ENCODE data around the gene TRIM62.

DNA sequence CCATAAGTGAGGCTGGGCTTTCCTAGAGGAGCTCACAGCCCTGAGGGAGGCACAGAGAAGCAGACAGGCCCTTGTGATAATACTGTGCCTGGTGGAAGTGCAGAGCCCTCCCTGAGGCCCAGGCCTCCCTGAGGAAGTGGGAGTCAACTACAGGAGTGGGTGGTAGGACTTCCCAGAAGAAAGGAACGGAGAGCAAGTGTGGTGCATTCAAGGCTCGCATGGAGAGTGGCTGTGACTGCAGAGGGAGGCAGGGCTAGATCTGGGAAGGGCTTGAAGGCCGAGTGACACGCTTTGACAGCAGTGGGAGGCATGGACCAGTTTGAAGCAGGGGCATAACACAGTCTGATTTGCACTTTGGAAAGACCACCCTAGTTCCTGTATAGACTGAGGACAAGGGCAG is 63.6 kb downstream of the TRIM62 start:
- TF ChIP-seq, protein P1, sequence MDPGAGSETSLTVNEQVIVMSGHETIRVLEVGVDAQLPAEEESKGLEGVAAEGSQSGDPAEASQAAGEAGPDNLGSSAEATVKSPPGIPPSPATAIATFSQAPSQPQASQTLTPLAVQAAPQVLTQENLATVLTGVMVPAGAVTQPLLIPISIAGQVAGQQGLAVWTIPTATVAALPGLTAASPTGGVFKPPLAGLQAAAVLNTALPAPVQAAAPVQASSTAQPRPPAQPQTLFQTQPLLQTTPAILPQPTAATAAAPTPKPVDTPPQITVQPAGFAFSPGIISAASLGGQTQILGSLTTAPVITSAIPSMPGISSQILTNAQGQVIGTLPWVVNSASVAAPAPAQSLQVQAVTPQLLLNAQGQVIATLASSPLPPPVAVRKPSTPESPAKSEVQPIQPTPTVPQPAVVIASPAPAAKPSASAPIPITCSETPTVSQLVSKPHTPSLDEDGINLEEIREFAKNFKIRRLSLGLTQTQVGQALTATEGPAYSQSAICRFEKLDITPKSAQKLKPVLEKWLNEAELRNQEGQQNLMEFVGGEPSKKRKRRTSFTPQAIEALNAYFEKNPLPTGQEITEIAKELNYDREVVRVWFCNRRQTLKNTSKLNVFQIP (CRISPR knock-in tag; IDR thresholded peaks at IDR 0.05; ENCODE audit: borderline replicate concordance, low read depth) = no peak
- TF ChIP-seq PATZ1 (CRISPR knock-in tag; IDR thresholded peaks at IDR 0.05; ENCODE audit: borderline replicate concordance) (no peak), TOX (CRISPR knock-in tag; IDR thresholded peaks at IDR 0.05; ENCODE audit: borderline replicate concordance) (no peak), RARB (CRISPR knock-in tag; IDR thresholded peaks at IDR 0.05) (no peak), PPARA (CRISPR knock-in tag; IDR thresholded peaks at IDR 0.05; ENCODE audit: borderline replicate concordance) (no peak), GLIS3 (CRISPR knock-in tag; IDR thresholded peaks at IDR 0.05) (no peak), ARNTL (CRISPR knock-in tag; IDR thresholded peaks at IDR 0.05; ENCODE audit: borderline replicate concordance, low read depth) (no peak), ZC3H10 (CRISPR knock-in tag; IDR thresholded peaks at IDR 0.05) (no peak)
- TF ChIP-seq, protein P2, sequence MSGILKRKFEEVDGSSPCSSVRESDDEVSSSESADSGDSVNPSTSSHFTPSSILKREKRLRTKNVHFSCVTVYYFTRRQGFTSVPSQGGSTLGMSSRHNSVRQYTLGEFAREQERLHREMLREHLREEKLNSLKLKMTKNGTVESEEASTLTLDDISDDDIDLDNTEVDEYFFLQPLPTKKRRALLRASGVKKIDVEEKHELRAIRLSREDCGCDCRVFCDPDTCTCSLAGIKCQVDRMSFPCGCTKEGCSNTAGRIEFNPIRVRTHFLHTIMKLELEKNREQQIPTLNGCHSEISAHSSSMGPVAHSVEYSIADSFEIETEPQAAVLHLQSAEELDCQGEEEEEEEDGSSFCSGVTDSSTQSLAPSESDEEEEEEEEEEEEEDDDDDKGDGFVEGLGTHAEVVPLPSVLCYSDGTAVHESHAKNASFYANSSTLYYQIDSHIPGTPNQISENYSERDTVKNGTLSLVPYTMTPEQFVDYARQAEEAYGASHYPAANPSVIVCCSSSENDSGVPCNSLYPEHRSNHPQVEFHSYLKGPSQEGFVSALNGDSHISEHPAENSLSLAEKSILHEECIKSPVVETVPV (CRISPR knock-in tag; IDR thresholded peaks at IDR 0.05) = no peak
